K562 (cell line): ENCODE data around the gene SPIN1. TPM values are rescaled to one million over a fixed set of nuclear protein-coding genes. Genes with fewer than 3 reads are reported as not detected.

ENCODE experiments used
- ATAC-seq: fragments of 200-7000 bp; cut with Tn5 transposase; 3 replicates; pipeline ENCODE4 v1.9.1; 2020; ENCODE audit warnings: moderate library complexity
- BruUV-seq: library from RNA; stranded (reverse); fragments of 400-500 nt; replicated peaks from 2 replicates; lab custom pipeline; 2021; lab: Mats Ljungman, UMichigan
- CTCF ChIA-PET: fragments of 300-600 bp; formaldehyde crosslinking; extraction: SDS; loops from one replicate; lab custom pipeline; 2021; ENCODE audit warnings: low intra/inter-chr PET ratio; lab: Yijun Ruan, JAX
- POLR2A ChIA-PET: fragments of 300-600, 350-650 bp; sonication (Branson Sonifier 250); formaldehyde crosslinking; extraction: SDS; loops from one replicate; lab custom pipeline; 2021; ENCODE audit warnings: antibody characterized with exemption, inconsistent platforms; lab: Yijun Ruan, JAX
- DNase-seq, 4 experiments: peaks; one replicate each; pipeline versions ENCODE4 v3.0.0 to v3.0.0-alpha.2; 2011 to 2018; ENCODE audit warnings: low spot score in 3 of 4, mixed read lengths in 3 of 4; ENCODE audit errors: extremely low read depth in 1 of 4
- FAIRE-seq: peaks from 2 replicates; lab custom pipeline; 2011; peaks lifted over from hg19 to GRCh38; lab: Jason Lieb, UNC
- H2AFZ ChIP-seq: 2 replicates; pipeline ENCODE4 v1.6.0; 2011; ENCODE audit warnings: low read depth, low read length, control low read depth, inconsistent platforms
- H3K27ac ChIP-seq: fragments of 200-600 bp; 3 replicates; pipeline ENCODE4 v1.8.0; 2011; ENCODE audit warnings: low read depth, mild to moderate bottlenecking, control low read depth, inconsistent platforms, low read length, moderate library complexity, mixed read lengths; ENCODE audit errors: extremely low read depth
- H3K27me3 ChIP-seq, 2 experiments: fragments of 300-600 bp in 1 of 2; 2 replicates in 1 of 2; 3 replicates in 1 of 2; pipeline versions ENCODE4 v1.6.0 to v1.8.0; 2011; ENCODE audit warnings: inconsistent platforms in 2 of 2, low read length in 2 of 2, mild to moderate bottlenecking in 1 of 2, mixed read lengths in 1 of 2, moderate library complexity in 1 of 2; ENCODE audit not compliant: control insufficient read depth in 2 of 2, insufficient read depth in 2 of 2
- H3K36me3 ChIP-seq: fragments of 300-600 bp; 3 replicates; pipeline ENCODE4 v1.8.0; 2011; ENCODE audit warnings: mild to moderate bottlenecking, low read length, inconsistent platforms; ENCODE audit not compliant: control insufficient read depth, insufficient read depth
- H3K4me1 ChIP-seq, 2 experiments: fragments of 200-600 bp in 1 of 2; replicated peaks in 1 of 2; 2 replicates in 1 of 2; 3 replicates in 1 of 2; pipeline versions ENCODE4 v1.5.1 to v1.8.0; 2011; ENCODE audit warnings: inconsistent platforms in 2 of 2, low read length in 2 of 2, mild to moderate bottlenecking in 1 of 2, mixed read lengths in 1 of 2, moderate library complexity in 1 of 2; ENCODE audit not compliant: control insufficient read depth in 2 of 2, insufficient read depth in 2 of 2
- H3K4me2 ChIP-seq: 2 replicates; pipeline ENCODE4 v1.6.1; 2011; ENCODE audit warnings: low read length, control low read depth, inconsistent platforms, mixed read lengths; ENCODE audit not compliant: insufficient read depth
- H3K4me3 ChIP-seq: fragments of 200-600 bp; sonication (generic), shearing (Covaris generic); 2 replicates; pipeline ENCODE4 v1.5.1; 2016; ENCODE audit warnings: control low read depth, inconsistent platforms
- H3K79me2 ChIP-seq: fragments of 200-600 bp; 3 replicates; pipeline ENCODE4 v1.8.0; 2011; ENCODE audit warnings: low read length, inconsistent platforms; ENCODE audit not compliant: control insufficient read depth, insufficient read depth
- H3K9ac ChIP-seq, 2 experiments: 2 replicates each; pipeline versions ENCODE4 v1.6.0 to v1.6.1; 2011; ENCODE audit warnings: low read depth in 2 of 2, low read length in 2 of 2, control low read depth in 1 of 2, inconsistent platforms in 1 of 2, mild to moderate bottlenecking in 1 of 2, mixed read lengths in 1 of 2; ENCODE audit not compliant: insufficient read depth in 1 of 2
- H3K9me1 ChIP-seq: one replicate; pipeline ENCODE4 v1.6.0; 2011; ENCODE audit warnings: inconsistent platforms, mild to moderate bottlenecking, low read length, moderate library complexity; ENCODE audit not compliant: control insufficient read depth, insufficient read depth
- H3K9me3 ChIP-seq: replicated peaks from 2 replicates; pipeline ENCODE4 v1.5.1; 2011; ENCODE audit warnings: low read depth, low read length, inconsistent platforms; ENCODE audit not compliant: control insufficient read depth, insufficient read depth
- H4K20me1 ChIP-seq: replicated peaks from 2 replicates; pipeline ENCODE4 v1.6.1; 2011; ENCODE audit warnings: low read length, inconsistent platforms, mixed read lengths; ENCODE audit not compliant: control insufficient read depth, insufficient read depth
- CBX5 ChIP-seq: IDR thresholded peaks from 2 replicates; pipeline ENCODE4 v1.6.1; 2014; ENCODE audit warnings: low read depth, borderline replicate concordance
- GTF3C2 ChIP-seq: IDR thresholded peaks from 3 replicates; pipeline ENCODE4 v1.6.1; 2011; ENCODE audit warnings: borderline replicate concordance, mild to moderate bottlenecking, moderate library complexity; ENCODE audit not compliant: insufficient read length; ENCODE audit errors: extremely low read depth
- NUFIP1 ChIP-seq: fragments of 450-650 bp; IDR thresholded peaks from 2 replicates; pipeline ENCODE4 v1.6.1; 2018; ENCODE audit not compliant: partially characterized antibody
- SPI1 ChIP-seq: IDR thresholded peaks from 2 replicates; pipeline ENCODE4 v1.6.1; 2011; ENCODE audit warnings: low read depth, low read length, control low read depth, borderline replicate concordance
- TAF15 ChIP-seq: fragments of 200-400 bp; formaldehyde crosslinking; IDR thresholded peaks from 2 replicates; pipeline ENCODE4 v1.6.1; 2017; ENCODE audit warnings: mild to moderate bottlenecking, low read depth, low read length, moderate library complexity
- TRIM24 ChIP-seq, 2 experiments: fragments of 450-650 bp; IDR thresholded peaks; 2 replicates each; pipeline ENCODE4 v1.6.1; 2016
- TRIM28 ChIP-seq: fragments of 450-650 bp; IDR thresholded peaks from 2 replicates; pipeline ENCODE4 v1.6.1; 2017
- XRCC5 ChIP-seq: fragments of 200-400 bp; formaldehyde crosslinking; IDR thresholded peaks from 2 replicates; pipeline ENCODE4 v1.6.1; 2017; ENCODE audit warnings: low read depth, mild to moderate bottlenecking, low read length
- ZNF280A ChIP-seq: fragments of 450-650 bp; IDR thresholded peaks from 2 replicates; pipeline ENCODE4 v1.6.1; 2018; ENCODE audit warnings: mild to moderate bottlenecking, low read depth; ENCODE audit not compliant: partially characterized antibody
- ZNF592 ChIP-seq: fragments of 450-650 bp; IDR thresholded peaks from 2 replicates; pipeline ENCODE4 v1.6.1; 2017; ENCODE audit warnings: antibody characterized with exemption, mild to moderate bottlenecking
- WGBS: fragments of 100-300 bp; shearing (Covaris generic); methylation state at CpG from one replicate; pipeline ENCODE4 v1.1.6; 2016; ENCODE audit warnings: low coverage, mixed read lengths; ENCODE audit not compliant: insufficient coverage; ENCODE audit errors: missing lambda C conversion rate; 5-methylcytosine and 5-hydroxymethylcytosine counted together
- in situ Hi-C: fragments of 300-500 bp; cut with MboI; formaldehyde crosslinking; loops from 4 replicates; pipeline ENCODE4 v1.15.0; 2018; ENCODE audit warnings: inconsistent platforms, mixed read lengths
- intact Hi-C: fragments of 100-400 bp; cut with micrococcal nuclease; formaldehyde crosslinking; loops from 2 replicates; pipeline ENCODE4 v1.14.2; 2022
- polyA plus RNA-seq, 8 experiments: library from polyadenylated mRNA; depleted of rRNA in 4 of 8; stranded (reverse) in 5 of 8; unstranded in 3 of 8; fragments of >200 nt; fragmentation: Nextera tagmentation in 2 of 8; fragmentation: Illumina TruSeq in 1 of 8; extraction: Ambion mirVana in 2 of 8; extraction: Trizol in 1 of 8; gene quantifications; 2 replicates each; pipeline versions ENCODE4 v1.2.1 to v1.2.3, GENCODE V29; 2011 to 2014; ENCODE audit warnings: inconsistent platforms in 1 of 8, missing spikeins in 1 of 8
- total RNA-seq, 7 experiments: library from RNA; depleted of rRNA in 6 of 7; stranded (reverse); fragments of >200 nt in 6 of 7; fragmentation: Illumina TruSeq in 2 of 7; extraction: Trizol in 2 of 7; gene quantifications; 2 replicates each; pipeline versions ENCODE4 v1.2.1 to v1.2.3, GENCODE V29; 2011 to 2021; ENCODE audit warnings: low replicate concordance in 1 of 7

Gene SPIN1
- total and polyA plus RNA-seq, 9 of the 15 experiments (the other 6 are each of a cell fraction or from before 2014, with no cell fraction given), result 7.4 to 25.7 (median 15.6) TPM

- TF ChIP-seq GTF3C2 (no peak), XRCC5 (no peak)
Measured at GRCh38 chr9:88418025-88418424, 29.8 kb downstream of the SPIN1 start (continued).

GRCh38 chr9:88418715-88419540, 30.7 kb downstream of the SPIN1 start:
- no TSS peak for BruUV-seq
- H2AFZ ChIP-seq, result no peak overlapping the region
- no peaks in the 10 kb centered on the region for H3K36me3 ChIP-seq
- H3K4me2 ChIP-seq, result no peak overlapping the region
- POLR2A ChIA-PET, result no interaction called here
- H3K9me3 ChIP-seq, result peaks cover 3% of the 10 kb centered on the region
- H4K20me1 ChIP-seq, result no peaks in the 10 kb centered on the region
- intact Hi-C loops, result no loop called here
- no peaks in the 10 kb centered on the region for H3K27me3 ChIP-seq
- no peak overlapping the region for H3K27ac ChIP-seq
- FAIRE-seq (no peak), DNase-seq (no peak), ATAC-seq (no peak)
- in situ Hi-C loops, result no loop called here
- no peak overlapping the region for H3K4me3 ChIP-seq
- no peak overlapping the region for H3K9ac ChIP-seq
- H3K79me2 ChIP-seq, result peaks cover 5% of the 10 kb centered on the region; the same call in 2 of the 3 replicates
- 95% methylated on average over 7 of the region's 7 CpGs for WGBS
- no peaks in the 10 kb centered on the region for H3K4me1 ChIP-seq
- CTCF ChIA-PET, result no interaction called here
- no peaks in the 10 kb centered on the region for H3K9me1 ChIP-seq
- TF ChIP-seq NUFIP1 (no peak), TRIM24 (IDR thresholded peaks at IDR 0.05) (peak; percentile 51 to 59; a peak in 2 of 4 replicates), ZNF280A (peak; percentile 82), ZNF592 (no peak), SPI1 (no peak), TRIM28 (peak; percentile 69), TAF15 (no peak), CBX5 (peak; percentile 45; the same call in 1 of the 2 replicates)
